ENCODE results near the gene CCDC137.

Gene CCDC137

GRCh38 chr17:81706232-81706611, 39.7 kb downstream of the CCDC137 start:
- H3K27me3 ChIP-seq (replicated peaks; ENCODE audit: insufficient read depth, low read length) = no peaks in the 10 kb centered on the region
- H3K27ac ChIP-seq (ENCODE audit: low read length) = no peak overlapping the region
- no peak overlapping the region for H3K9ac ChIP-seq (ENCODE audit: low read length)
- TF ChIP-seq EZH2 (optimal IDR thresholded peaks at IDR 0.05; ENCODE audit: low read depth, low read length) = no peak
- TF ChIP-seq EZH2phosphoT487 (IDR thresholded peaks at IDR 0.05; ENCODE audit: low read length) = no peak
- no peak for TF ChIP-seq CTCF (IDR thresholded peaks at IDR 0.05; ENCODE audit: low read length)
- H3K79me2 ChIP-seq (ENCODE audit: low read length) = peaks cover 64% of the 10 kb centered on the region
- H4K20me1 ChIP-seq (ENCODE audit: insufficient read depth, low read length) = no peaks in the 10 kb centered on the region; the same call in 1 of the 2 replicates
- no peaks in the 10 kb centered on the region for H3K9me2 ChIP-seq (replicated peaks; ENCODE audit: insufficient read depth, low read length)
- H3K4me1 ChIP-seq (ENCODE audit: low read length) = peaks cover 18% of the 10 kb centered on the region
- H3K4me3 ChIP-seq (ENCODE audit: low read length) = no peak overlapping the region
- no peak overlapping the region for H3K4me2 ChIP-seq (ENCODE audit: low read depth, low read length)
- no peak for DNase-seq
- H2AFZ ChIP-seq (ENCODE audit: low read length) = no peak overlapping the region
- H3K9me3 ChIP-seq (replicated peaks; ENCODE audit: insufficient read depth, low read length) = no peaks in the 10 kb centered on the region
- peaks cover 33% of the 10 kb centered on the region for H3F3A ChIP-seq (ENCODE audit: insufficient read depth, low read length)
- peaks cover 18% of the 10 kb centered on the region for H3K36me3 ChIP-seq (replicated peaks; ENCODE audit: insufficient read depth, low read length)

GRCh38 chr17:81706757-81707624, 40.5 kb downstream of the CCDC137 start:
- no peaks in the 10 kb centered on the region for H3K9me3 ChIP-seq (replicated peaks; ENCODE audit: insufficient read depth, low read length)
- H3K9me2 ChIP-seq (replicated peaks; ENCODE audit: insufficient read depth, low read length) = no peaks in the 10 kb centered on the region
- DNase-seq = no peak
- H2AFZ ChIP-seq (ENCODE audit: low read length) = no peak overlapping the region
- H3K27ac ChIP-seq (ENCODE audit: low read length) = no peak overlapping the region
- H4K20me1 ChIP-seq (ENCODE audit: insufficient read depth, low read length) = no peaks in the 10 kb centered on the region
- no peak overlapping the region for H3K4me3 ChIP-seq (ENCODE audit: low read length)
- peaks cover 15% of the 10 kb centered on the region for H3K4me1 ChIP-seq (ENCODE audit: low read length)
- H3F3A ChIP-seq (ENCODE audit: insufficient read depth, low read length) = peaks cover 33% of the 10 kb centered on the region
- H3K79me2 ChIP-seq (ENCODE audit: low read length) = peaks cover 57% of the 10 kb centered on the region
- TF ChIP-seq EZH2phosphoT487 (IDR thresholded peaks at IDR 0.05; ENCODE audit: low read length) (no peak), CTCF (IDR thresholded peaks at IDR 0.05; ENCODE audit: low read length) (no peak), EZH2 (optimal IDR thresholded peaks at IDR 0.05; ENCODE audit: low read depth, low read length) (no peak)
- H3K27me3 ChIP-seq (replicated peaks; ENCODE audit: insufficient read depth, low read length) = no peaks in the 10 kb centered on the region
- no peak overlapping the region for H3K9ac ChIP-seq (ENCODE audit: low read length)
- peaks cover 18% of the 10 kb centered on the region for H3K36me3 ChIP-seq (replicated peaks; ENCODE audit: insufficient read depth, low read length)
- H3K4me2 ChIP-seq (ENCODE audit: low read depth, low read length) = no peak overlapping the region

GRCh38 chr17:81707725-81708646, 41.4 kb downstream of the CCDC137 start:
- no peaks in the 10 kb centered on the region for H3K27me3 ChIP-seq (replicated peaks; ENCODE audit: insufficient read depth, low read length)
- no peak overlapping the region for H3K9ac ChIP-seq (ENCODE audit: low read length)
- H3F3A ChIP-seq (ENCODE audit: insufficient read depth, low read length) = peaks cover 24% of the 10 kb centered on the region
- no peaks in the 10 kb centered on the region for H3K9me3 ChIP-seq (replicated peaks; ENCODE audit: insufficient read depth, low read length)
- TF ChIP-seq EZH2phosphoT487 (IDR thresholded peaks at IDR 0.05; ENCODE audit: low read length) = no peak
- TF ChIP-seq CTCF (IDR thresholded peaks at IDR 0.05; ENCODE audit: low read length) = no peak
- TF ChIP-seq EZH2 (optimal IDR thresholded peaks at IDR 0.05; ENCODE audit: low read depth, low read length) = no peak
- H4K20me1 ChIP-seq (ENCODE audit: insufficient read depth, low read length) = no peaks in the 10 kb centered on the region
- peaks cover 15% of the 10 kb centered on the region for H3K4me1 ChIP-seq (ENCODE audit: low read length)
- no peak overlapping the region for H2AFZ ChIP-seq (ENCODE audit: low read length)
- no peak for DNase-seq
- peaks cover 18% of the 10 kb centered on the region for H3K36me3 ChIP-seq (replicated peaks; ENCODE audit: insufficient read depth, low read length)
- H3K27ac ChIP-seq (ENCODE audit: low read length) = no peak overlapping the region
- no peaks in the 10 kb centered on the region for H3K9me2 ChIP-seq (replicated peaks; ENCODE audit: insufficient read depth, low read length)
- no peak overlapping the region for H3K4me2 ChIP-seq (ENCODE audit: low read depth, low read length)
- H3K4me3 ChIP-seq (ENCODE audit: low read length) = no peak overlapping the region
- H3K79me2 ChIP-seq (ENCODE audit: low read length) = peaks cover 55% of the 10 kb centered on the region
